Endothelial cell of umbilical vein (primary cell): ENCODE results near the gene LRRC59. TPM values are rescaled to one million over a fixed set of nuclear protein-coding genes. Genes with fewer than 3 reads are reported as not detected.

Experiments
- BruUV-seq: library from RNA; stranded (reverse); fragments of 400-500 nt; replicated peaks from 2 replicates; lab custom pipeline; 2021; lab: Mats Ljungman, UMichigan
- CTCF ChIA-PET: fragments of 300-600, 350-600 bp; sonication (Branson Sonifier 250); formaldehyde crosslinking; loops from one replicate; lab custom pipeline; 2021; ENCODE audit warnings: antibody characterized with exemption, inconsistent platforms; lab: Charles Lee
- POLR2A ChIA-PET: fragments of 300-600, 350-600 bp; sonication (Branson Sonifier 250); formaldehyde crosslinking; loops from one replicate; lab custom pipeline; 2021; ENCODE audit warnings: antibody characterized with exemption, inconsistent platforms; lab: Charles Lee
- DNase-seq: peaks from one replicate; pipeline ENCODE4 v3.0.0-alpha.2; 2011; ENCODE audit warnings: low read depth, low spot score
- FAIRE-seq: peaks from 2 replicates; lab custom pipeline; 2011; peaks lifted over from hg19 to GRCh38; lab: Jason Lieb, UNC
- H2AFZ ChIP-seq: 2 replicates; pipeline ENCODE4 v1.6.0; 2012; ENCODE audit warnings: low read depth, low read length, control low read depth, inconsistent platforms
- H3K27ac ChIP-seq: 2 replicates; pipeline ENCODE4 v1.5.1; 2011; ENCODE audit warnings: low read depth, mild to moderate bottlenecking, control low read depth, low read length, moderate library complexity; ENCODE audit not compliant: insufficient read depth
- H3K27me3 ChIP-seq, 2 experiments: 2 replicates each; pipeline versions ENCODE4 v1.6.0 to v1.6.1; 2011; ENCODE audit warnings: low read length in 2 of 2, mixed read lengths in 1 of 2; ENCODE audit not compliant: control insufficient read depth in 2 of 2, insufficient read depth in 2 of 2
- H3K36me3 ChIP-seq, 2 experiments: 2 replicates in 1 of 2; 3 replicates in 1 of 2; pipeline ENCODE4 v1.5.1; 2011; ENCODE audit warnings: low read length in 2 of 2, mild to moderate bottlenecking in 1 of 2, moderate library complexity in 1 of 2; ENCODE audit not compliant: control insufficient read depth in 2 of 2, insufficient read depth in 2 of 2; ENCODE audit errors: extremely low read depth in 1 of 2
- H3K4me1 ChIP-seq: 3 replicates; pipeline ENCODE4 v1.5.1; 2011; ENCODE audit warnings: mild to moderate bottlenecking, low read length; ENCODE audit not compliant: control insufficient read depth, insufficient read depth; ENCODE audit errors: extremely low read depth
- H3K4me2 ChIP-seq: 2 replicates; pipeline ENCODE4 v1.6.1; 2011; ENCODE audit warnings: low read length, control low read depth, mixed read lengths; ENCODE audit not compliant: insufficient read depth
- H3K4me3 ChIP-seq, 3 experiments: fragments of 200-600 bp in 1 of 3; sonication (generic), shearing (Covaris generic) in 1 of 3; replicated peaks in 1 of 3; 2 replicates each; pipeline ENCODE4 v1.5.1; 2011 to 2016; ENCODE audit warnings: control low read depth in 3 of 3, low read length in 3 of 3, mild to moderate bottlenecking in 2 of 3, inconsistent platforms in 1 of 3, low read depth in 1 of 3, moderate library complexity in 1 of 3; ENCODE audit not compliant: insufficient read depth in 1 of 3
- H3K79me2 ChIP-seq: 2 replicates; pipeline ENCODE4 v1.6.0; 2012; ENCODE audit warnings: low read length, inconsistent platforms; ENCODE audit not compliant: control insufficient read depth, insufficient read depth
- H3K9ac ChIP-seq: replicated peaks from 2 replicates; pipeline ENCODE3; 2011; ENCODE audit warnings: low read length, control low read depth; ENCODE audit not compliant: insufficient read depth; ENCODE audit errors: extremely low read depth
- H3K9me1 ChIP-seq: replicated peaks from 3 replicates; pipeline ENCODE4 v1.6.0; 2011; ENCODE audit warnings: mild to moderate bottlenecking, low read length; ENCODE audit not compliant: control insufficient read depth, insufficient read depth; ENCODE audit errors: extremely low read depth
- H3K9me3 ChIP-seq: replicated peaks from 2 replicates; pipeline ENCODE4 v1.5.1; 2012; ENCODE audit warnings: low read length, inconsistent platforms; ENCODE audit not compliant: control insufficient read depth, insufficient read depth
- H4K20me1 ChIP-seq: replicated peaks from 2 replicates; pipeline ENCODE3; 2011; ENCODE audit warnings: mild to moderate bottlenecking, low read length; ENCODE audit not compliant: control insufficient read depth, insufficient read depth; ENCODE audit errors: extremely low read depth
- FOS ChIP-seq: IDR thresholded peaks from 2 replicates; pipeline ENCODE4 v1.6.1; 2011; ENCODE audit warnings: mild to moderate bottlenecking, low read length, moderate library complexity, borderline replicate concordance; ENCODE audit not compliant: insufficient read depth
- GATA2 ChIP-seq: IDR thresholded peaks from 2 replicates; pipeline ENCODE4 v1.7.0; 2011; ENCODE audit warnings: low read depth, mild to moderate bottlenecking, moderate library complexity, mixed read lengths, low read length; ENCODE audit not compliant: insufficient read length, insufficient read depth
- JUN ChIP-seq: IDR thresholded peaks from 2 replicates; pipeline ENCODE4 v1.6.1; 2011; ENCODE audit warnings: borderline replicate concordance, low read depth; ENCODE audit not compliant: insufficient read length, insufficient read depth
- MAX ChIP-seq: IDR thresholded peaks from 2 replicates; pipeline ENCODE4 v1.6.1; 2011; ENCODE audit not compliant: insufficient read depth, insufficient read length
- MYC ChIP-seq: IDR thresholded peaks from one replicate; pipeline ENCODE4 v1.6.1; 2011; ENCODE audit warnings: mild to moderate bottlenecking, low read depth, low read length
- POLR2A ChIP-seq: IDR thresholded peaks from 2 replicates; pipeline ENCODE4 v1.6.1; 2012; ENCODE audit warnings: low read depth, mild to moderate bottlenecking, control low read depth, low read length
- POLR2AphosphoS5 ChIP-seq: IDR thresholded peaks from 2 replicates; pipeline ENCODE4 v1.6.1; 2012; ENCODE audit warnings: low read depth, mild to moderate bottlenecking, control low read depth, low read length, moderate library complexity; ENCODE audit not compliant: insufficient read depth
- dilution Hi-C: fragments of 300-500 bp; cut with MboI; formaldehyde crosslinking; loops from one replicate; pipeline ENCODE4 v1.15.0; 2019; ENCODE audit warnings: low sequenced_read_pairs; ENCODE audit not compliant: extremely low pct_ligation_motif_present
- intact Hi-C: fragments of 100-400 bp; cut with micrococcal nuclease; formaldehyde crosslinking; loops from one replicate; pipeline ENCODE4 v1.10.0; 2022
- polyA plus RNA-seq, 4 experiments: library from polyadenylated mRNA; depleted of rRNA in 3 of 4; stranded (reverse) in 3 of 4; unstranded in 1 of 4; fragments of >200 nt; gene quantifications; 2 replicates each; pipeline versions ENCODE4 v1.2.1 to v1.2.3, GENCODE V29; 2011 to 2012; ENCODE audit warnings: missing spikeins in 1 of 4
- total RNA-seq: library from RNA; stranded (reverse); gene quantifications from 2 replicates; pipeline ENCODE4 v1.2.3, GENCODE V29; 2021
- TF ChIP-seq, protein P1 (sequence below), 2 donors: IDR thresholded peaks; 1 replicate in 1 of 2; 2 replicates in 1 of 2; pipeline ENCODE4 v1.5.1; 2011; ENCODE audit warnings: low read length in 2 of 2, mild to moderate bottlenecking in 2 of 2, moderate library complexity in 2 of 2, control low read depth in 1 of 2, inconsistent platforms in 1 of 2, low read depth in 1 of 2; ENCODE audit not compliant: insufficient read depth in 1 of 2; ENCODE audit errors: extremely low read depth in 1 of 2

LRRC59 gene
- total and polyA plus RNA-seq, 2 donors (not counting 3 experiments of a cell fraction or from before 2014, with no cell fraction given), result 93.9 to 183 TPM

DNA sequence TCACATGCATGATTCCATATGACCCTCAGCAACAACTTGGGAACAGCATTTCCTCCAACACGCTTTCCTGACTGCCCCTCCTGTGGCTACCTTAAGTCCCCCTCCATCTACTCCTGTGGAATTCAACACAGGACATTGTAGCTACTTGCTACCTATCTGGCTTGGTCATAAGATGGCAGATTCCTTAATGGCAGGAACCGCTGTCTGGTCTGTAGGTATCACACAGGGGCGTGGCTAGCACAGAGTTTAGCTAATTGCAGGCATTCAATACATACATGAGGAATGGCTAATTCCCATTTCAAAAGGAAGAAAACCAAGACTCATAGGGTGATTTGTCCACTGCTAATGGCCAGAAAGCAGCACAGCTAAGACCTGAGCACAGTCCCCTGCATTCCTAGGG is 8.6 kb downstream of the LRRC59 start:
- no peak overlapping the region for H3K4me2 ChIP-seq
- H3K4me3 ChIP-seq, result no peak overlapping the region
- no peaks in the 10 kb centered on the region for H3K9me3 ChIP-seq
- DNase-seq (no peak), FAIRE-seq (no peak)
- dilution Hi-C loops, result no loop called here
- BruUV-seq, result no TSS peak
- H4K20me1 ChIP-seq, result peaks cover 5% of the 10 kb centered on the region
- no peak overlapping the region for H3K27ac ChIP-seq
- H3K79me2 ChIP-seq, result peaks cover 30% of the 10 kb centered on the region
- no peaks in the 10 kb centered on the region for H3K4me1 ChIP-seq
- TF ChIP-seq, protein P1, sequence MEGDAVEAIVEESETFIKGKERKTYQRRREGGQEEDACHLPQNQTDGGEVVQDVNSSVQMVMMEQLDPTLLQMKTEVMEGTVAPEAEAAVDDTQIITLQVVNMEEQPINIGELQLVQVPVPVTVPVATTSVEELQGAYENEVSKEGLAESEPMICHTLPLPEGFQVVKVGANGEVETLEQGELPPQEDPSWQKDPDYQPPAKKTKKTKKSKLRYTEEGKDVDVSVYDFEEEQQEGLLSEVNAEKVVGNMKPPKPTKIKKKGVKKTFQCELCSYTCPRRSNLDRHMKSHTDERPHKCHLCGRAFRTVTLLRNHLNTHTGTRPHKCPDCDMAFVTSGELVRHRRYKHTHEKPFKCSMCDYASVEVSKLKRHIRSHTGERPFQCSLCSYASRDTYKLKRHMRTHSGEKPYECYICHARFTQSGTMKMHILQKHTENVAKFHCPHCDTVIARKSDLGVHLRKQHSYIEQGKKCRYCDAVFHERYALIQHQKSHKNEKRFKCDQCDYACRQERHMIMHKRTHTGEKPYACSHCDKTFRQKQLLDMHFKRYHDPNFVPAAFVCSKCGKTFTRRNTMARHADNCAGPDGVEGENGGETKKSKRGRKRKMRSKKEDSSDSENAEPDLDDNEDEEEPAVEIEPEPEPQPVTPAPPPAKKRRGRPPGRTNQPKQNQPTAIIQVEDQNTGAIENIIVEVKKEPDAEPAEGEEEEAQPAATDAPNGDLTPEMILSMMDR (IDR thresholded peaks at IDR 0.05; ENCODE audit: extremely low read depth in 1 of 2, insufficient read depth in 1 of 2, low read depth in 1 of 2, low read length in 2 of 2), result no peak
- TF ChIP-seq MAX (no peak), POLR2A (no peak), GATA2 (no peak), FOS (no peak)
- no peaks in the 10 kb centered on the region for H3K9me1 ChIP-seq
- ChIA-PET CTCF (interaction anchor here (1.0 kb wide), 1 partner anchor 9 kb away, joined by 5 read pairs; the partner anchor contains the start of gene LRRC59), POLR2A (no interaction called here)
- no peaks in the 10 kb centered on the region for H3K27me3 ChIP-seq
- H2AFZ ChIP-seq, result no peak overlapping the region
- no peak overlapping the region for H3K9ac ChIP-seq
- intact Hi-C loops, result no loop called here
- peaks cover 60 to 82% of the 10 kb centered on the region in 2 experiments for H3K36me3 ChIP-seq

DNA sequence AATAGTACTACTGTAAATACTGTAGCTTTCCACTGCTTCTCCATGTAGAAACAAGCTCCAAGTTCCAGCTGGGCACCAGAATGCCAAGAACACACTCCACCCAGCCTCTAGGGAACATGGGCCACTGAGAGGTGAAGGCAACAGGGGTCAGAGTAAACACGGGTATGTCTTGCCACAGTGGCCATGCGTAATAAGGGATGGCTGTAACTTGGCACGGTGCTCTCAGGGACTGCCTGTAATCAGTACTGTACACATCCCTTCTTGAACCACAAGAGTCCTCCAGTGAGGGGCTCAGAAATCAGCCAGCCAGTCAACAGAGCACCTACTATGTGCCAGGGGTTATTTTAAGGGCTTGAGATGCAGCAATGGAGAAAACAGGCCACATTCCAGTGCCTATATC is 10.8 kb downstream of the LRRC59 start:
- FAIRE-seq (no peak), DNase-seq (no peak)
- no peak overlapping the region for H3K27ac ChIP-seq
- H3K9me3 ChIP-seq, result no peaks in the 10 kb centered on the region
- peaks cover 48 to 72% of the 10 kb centered on the region in 2 experiments for H3K36me3 ChIP-seq
- TF ChIP-seq FOS, result no peak
- TF ChIP-seq POLR2AphosphoS5, result no peak
- no peak for TF ChIP-seq JUN
- TF ChIP-seq MYC, result no peak
- POLR2A ChIA-PET, result no interaction called here
- no peak overlapping the region for H3K4me2 ChIP-seq
- intact Hi-C loops (no loop called here), dilution Hi-C loops (no loop called here)
- no TSS peak for BruUV-seq
- CTCF ChIA-PET, result interaction anchor here (1.2 to 3.2 kb wide), 2 partner anchors 10 to 11 kb away, joined by 3 to 14 read pairs; partner anchors contain the start of gene LRRC59
- peaks cover 18% of the 10 kb centered on the region for H3K79me2 ChIP-seq
- no peak overlapping the region for H3K9ac ChIP-seq
- H4K20me1 ChIP-seq, result peaks cover 5% of the 10 kb centered on the region
- no peaks in the 10 kb centered on the region for H3K4me1 ChIP-seq
- no peaks in the 10 kb centered on the region for H3K9me1 ChIP-seq
- no peak overlapping the region for H3K4me3 ChIP-seq
- no peak overlapping the region for H2AFZ ChIP-seq
- no peaks in the 10 kb centered on the region for H3K27me3 ChIP-seq
